Stimulated activated CD8-positive, alpha-beta memory T cell treated with anti-CD3 and anti-CD28 coated beads, Interleukin-4, amount 100 ng/mL, for 1 hour (primary cell): ENCODE results near the gene SASH1.

ENCODE experiments used
- DNase-seq, 2 donors: peaks; one replicate each; pipeline ENCODE4 v3.0.0-alpha.2; 2020; ENCODE audit warnings: low read depth in 2 of 2, low spot score in 1 of 2

The SASH1 gene

DNA sequence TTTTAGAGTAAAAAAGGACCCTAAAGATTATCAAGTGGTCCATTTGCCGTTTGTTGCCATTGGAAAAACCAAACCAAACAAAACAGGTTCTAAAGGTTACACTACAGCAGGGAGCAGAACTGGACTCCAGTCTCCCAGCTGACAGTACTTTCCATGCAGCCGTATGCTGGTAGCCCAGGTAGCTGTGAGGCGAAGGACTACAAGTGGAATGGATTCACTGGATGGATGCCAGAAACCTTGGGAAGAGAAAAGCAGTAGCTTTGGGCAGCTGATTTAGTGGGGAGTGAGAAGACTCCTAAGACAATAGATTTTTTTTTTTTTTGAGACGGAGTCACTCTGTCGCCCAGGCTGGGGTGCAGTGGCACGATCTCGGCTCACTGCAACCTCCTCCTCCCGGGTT lies 88.3 kb downstream of the SASH1 start:
- DNase-seq = no peak

GRCh38 chr6:148431413-148431812 lies 88.8 kb downstream of the SASH1 start:
- no peak for DNase-seq

DNA sequence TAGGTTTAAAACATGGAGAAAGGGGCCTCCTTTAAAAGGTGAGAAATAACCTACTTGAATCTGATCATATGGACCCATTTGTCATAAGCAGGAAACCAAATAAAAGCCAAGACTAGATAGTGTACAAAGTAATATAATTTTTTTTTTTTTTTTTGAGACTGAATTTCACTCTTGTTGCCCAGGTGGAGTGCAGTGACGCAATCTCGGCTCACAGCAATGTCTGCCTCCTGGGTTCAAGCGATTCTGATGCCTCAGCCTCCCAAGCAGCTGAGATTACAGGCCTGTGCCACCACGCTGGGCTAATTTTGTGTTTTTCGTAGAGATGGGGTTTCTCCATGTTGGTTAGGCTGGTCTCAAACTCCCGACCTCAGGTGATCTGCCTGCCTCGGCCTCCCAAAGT lies 89.2 kb downstream of the SASH1 start:
- DNase-seq = no peak

GRCh38 chr6:148432462-148433195 lies 90.0 kb downstream of the SASH1 start:
- no peak for DNase-seq

GRCh38 chr6:148435386-148435785 lies 92.7 kb downstream of the SASH1 start:
- DNase-seq = no peak

GRCh38 chr6:148436466-148436865 lies 93.8 kb downstream of the SASH1 start:
- DNase-seq = no peak

DNA sequence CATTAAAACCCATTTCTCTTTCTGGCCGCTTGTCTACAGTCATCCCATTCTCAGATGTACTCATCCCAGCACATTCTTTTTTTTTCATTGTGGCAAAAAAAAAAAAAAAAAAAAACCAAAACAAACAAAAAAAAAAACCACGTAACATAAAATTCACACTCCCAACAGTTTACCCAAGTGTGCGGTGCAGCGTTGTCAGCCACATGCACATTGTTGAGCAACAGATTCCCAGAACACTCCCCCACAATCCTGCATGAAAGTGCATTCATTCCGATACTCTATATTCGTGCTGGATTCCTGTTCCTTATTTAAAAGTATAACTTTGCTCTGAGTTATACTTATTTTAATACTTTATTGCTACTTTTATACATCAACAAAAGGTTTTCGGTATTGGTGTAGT lies 96.0 kb downstream of the SASH1 start:
- no peak for DNase-seq

DNA sequence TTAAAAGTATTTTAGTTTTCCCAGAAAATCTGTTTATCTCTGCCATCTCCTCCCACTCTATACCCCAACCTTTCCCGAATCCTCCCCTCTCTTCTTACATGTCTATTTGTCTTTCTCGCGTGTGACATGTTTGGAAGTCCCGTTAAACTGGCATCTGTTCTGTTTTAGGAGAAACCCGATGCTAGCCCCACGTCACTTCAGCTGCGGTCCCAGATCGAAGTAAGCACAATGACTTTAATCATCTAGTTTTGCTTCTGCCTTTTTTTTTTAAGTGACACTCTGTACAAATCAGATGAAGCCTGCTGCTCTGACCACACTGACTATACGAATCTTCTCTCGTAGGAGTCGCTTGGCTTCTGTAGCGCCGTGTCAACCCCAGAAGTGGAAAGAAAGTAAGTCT lies 97.4 kb downstream of the SASH1 start:
- no peak for DNase-seq

DNA sequence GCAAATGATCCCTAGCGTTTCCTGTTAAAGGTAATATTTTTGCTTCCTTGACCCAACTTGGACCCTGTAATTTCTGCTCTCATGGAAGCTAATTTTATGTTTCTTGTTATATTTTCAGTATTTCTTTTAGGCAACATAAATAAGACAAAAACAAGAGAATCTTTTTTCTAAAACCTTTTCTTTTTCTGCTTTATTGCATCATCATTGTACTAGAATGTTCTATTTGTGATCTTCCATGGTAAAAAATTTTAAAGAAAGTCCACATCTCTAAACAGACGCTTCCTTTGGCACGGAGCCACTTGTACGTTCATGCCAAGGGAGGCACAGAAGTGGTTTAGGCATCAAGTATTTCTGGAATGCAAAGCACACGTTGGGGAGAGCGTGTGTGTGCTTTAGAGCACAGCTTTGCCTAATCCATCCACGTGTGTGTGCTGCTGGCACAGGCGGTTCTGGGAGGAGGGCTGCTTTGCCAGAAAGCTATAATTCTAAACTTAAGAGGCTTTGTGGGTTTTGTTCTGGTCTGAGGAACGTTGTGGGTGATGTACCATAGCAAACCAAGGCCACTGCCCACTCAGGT lies 98.3 kb downstream of the SASH1 start:
- no peak for DNase-seq

DNA sequence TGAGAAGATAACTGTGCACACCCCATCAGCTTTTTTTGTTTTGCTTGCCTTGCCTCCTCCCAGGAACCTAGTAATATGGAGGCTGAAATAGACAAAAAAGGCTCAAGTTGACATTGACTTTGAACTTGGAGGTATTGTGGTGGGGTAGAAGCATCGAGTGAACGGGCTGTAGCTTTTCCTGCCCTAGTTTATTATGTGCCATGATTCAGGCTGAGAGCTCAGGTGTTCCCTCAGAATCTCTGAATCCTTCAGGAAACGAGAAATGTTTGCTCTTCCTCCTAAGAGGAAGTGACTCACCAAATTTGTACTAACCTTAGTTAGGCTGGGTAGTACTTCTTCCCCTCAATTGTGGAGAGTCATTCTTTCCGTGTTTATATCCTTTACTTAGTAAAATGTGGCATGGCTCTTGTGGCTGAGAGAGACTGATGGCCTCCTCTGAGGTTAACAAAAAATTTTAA lies 98.8 kb downstream of the SASH1 start:
- DNase-seq = no peak

DNA sequence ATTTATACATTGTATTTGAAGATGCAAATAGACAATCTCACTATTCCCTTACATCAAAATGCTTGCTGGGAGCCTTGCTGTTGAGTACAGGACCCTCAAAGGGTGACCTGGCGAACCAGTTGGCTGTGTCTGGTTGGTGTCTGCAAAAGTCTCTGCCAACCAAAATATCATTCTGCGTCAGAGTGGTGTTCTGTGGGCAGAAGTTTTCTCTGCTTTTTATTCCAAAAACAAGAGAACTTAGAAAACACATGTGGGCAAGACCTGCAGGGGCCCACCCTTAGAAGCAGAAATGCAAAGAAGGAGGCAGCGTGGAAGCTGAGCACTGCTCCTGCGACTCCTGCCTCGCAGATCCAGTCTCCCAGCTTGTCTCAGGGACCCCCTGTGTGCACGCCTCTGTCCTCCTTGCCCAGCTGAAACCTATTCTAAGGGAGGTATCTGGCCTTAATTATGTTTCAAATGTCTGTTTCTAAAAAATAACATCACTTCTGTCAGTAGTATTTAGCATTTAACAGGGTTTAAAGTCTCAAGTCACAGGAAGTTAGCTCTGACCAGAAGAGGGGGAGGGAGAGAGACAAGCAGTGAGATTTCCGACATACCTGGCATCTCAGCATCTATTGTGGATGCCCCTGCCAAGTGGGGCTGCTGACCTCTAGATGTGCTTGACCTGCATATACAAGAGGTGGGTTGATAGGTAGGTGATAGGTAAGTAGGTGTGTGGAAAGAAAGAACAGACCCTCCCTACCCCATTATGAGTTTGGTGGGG lies 101.3 kb downstream of the SASH1 start:
- no peak for DNase-seq

- no peak for DNase-seq
Measured at GRCh38 chr6:148445116-148445515, 102.5 kb downstream of the SASH1 start.

GRCh38 chr6:148445620-148446019 lies 103.0 kb downstream of the SASH1 start:
- no peak for DNase-seq

DNA sequence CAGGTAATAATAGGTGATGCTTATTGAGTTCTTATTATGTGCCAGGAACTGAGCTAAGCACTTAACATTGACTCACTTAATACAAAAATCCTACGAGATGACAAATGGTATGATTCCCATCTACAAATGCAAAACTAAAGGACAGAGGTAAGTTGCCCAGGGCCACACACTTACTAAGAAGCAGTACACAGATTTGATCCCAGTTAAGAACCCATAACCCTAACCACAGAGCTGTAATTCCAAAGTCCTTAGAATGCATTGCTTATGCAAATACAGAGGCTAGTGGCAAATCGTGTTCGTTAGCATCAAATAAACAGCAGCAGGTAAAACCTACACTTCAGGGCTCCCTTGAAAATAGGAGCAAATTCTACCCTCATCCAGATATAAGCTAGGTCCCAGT lies 104.0 kb downstream of the SASH1 start:
- no peak for DNase-seq

- DNase-seq = no peak
Measured at GRCh38 chr6:148447521-148448230, 105.0 kb downstream of the SASH1 start.

GRCh38 chr6:148448369-148449012 lies 105.9 kb downstream of the SASH1 start:
- DNase-seq = no peak

DNA sequence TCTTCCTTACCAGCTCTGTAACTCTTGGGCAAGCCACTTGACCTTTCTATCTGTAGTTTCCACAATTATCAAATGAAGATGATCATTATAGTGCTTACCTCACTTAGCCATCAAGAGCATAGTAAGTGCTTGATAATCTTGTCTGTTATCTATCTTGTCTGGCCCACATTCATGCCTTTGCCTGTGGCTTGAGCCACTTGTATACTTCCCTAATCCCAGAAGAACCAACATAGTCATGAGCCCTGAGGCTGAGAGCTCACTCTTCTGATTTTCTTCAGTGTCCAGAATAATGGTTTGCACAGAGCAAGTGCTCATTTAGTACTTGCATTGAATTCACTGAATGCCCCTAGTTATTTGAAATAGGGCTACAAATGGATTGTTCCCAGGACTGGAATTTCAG lies 108.2 kb downstream of the SASH1 start:
- DNase-seq = no peak

DNA sequence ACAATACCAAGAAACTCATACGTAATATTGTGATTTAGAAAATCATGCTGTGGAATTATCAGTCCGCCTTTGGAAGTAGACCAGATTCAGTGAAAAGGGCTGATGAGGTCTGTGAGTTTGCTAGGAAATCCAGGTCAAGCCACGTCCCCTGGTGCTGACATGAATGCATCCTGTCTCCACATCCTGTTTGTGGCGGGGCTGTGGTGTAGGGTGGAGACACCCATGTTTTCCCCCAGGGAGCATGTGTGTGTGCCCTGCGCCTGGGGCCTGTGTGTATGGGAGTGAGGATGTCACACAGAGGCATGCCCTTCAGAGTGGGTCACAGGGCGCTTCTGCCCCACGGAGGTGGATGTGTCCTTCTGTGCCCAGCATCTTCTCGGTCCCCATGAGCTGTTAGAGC lies 109.1 kb downstream of the SASH1 start:
- no peak for DNase-seq

GRCh38 chr6:148452876-148453275 lies 110.2 kb downstream of the SASH1 start:
- DNase-seq = no peak

DNA sequence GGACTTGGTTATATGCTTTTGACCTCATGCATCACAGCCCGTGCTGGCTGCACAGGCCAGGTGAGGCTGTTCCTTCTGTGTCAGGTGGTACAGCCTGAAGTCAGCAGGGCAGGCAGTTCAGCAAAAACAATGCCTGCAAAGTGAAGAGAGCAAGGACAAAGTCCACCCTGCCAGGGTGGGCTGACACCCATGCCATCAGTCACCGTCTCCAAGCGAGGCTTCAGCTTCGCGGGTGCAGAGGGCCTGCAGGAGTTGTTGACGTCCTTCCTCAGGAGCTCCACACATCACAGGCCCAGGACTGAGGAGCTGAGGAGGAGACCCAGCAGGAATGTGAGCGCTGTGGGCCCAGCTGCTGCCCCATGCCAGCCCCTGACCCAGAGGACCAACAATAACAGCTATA lies 111.3 kb downstream of the SASH1 start:
- DNase-seq = no peak

- DNase-seq = no peak
Measured at GRCh38 chr6:148455225-148455624, 112.6 kb downstream of the SASH1 start.
